ENCODE measurements around the gene EEF1A2. TPM values are rescaled to one million over a fixed set of nuclear protein-coding genes. Genes with fewer than 3 reads are reported as not detected.

EEF1A2 gene
- total and polyA plus RNA-seq, 4 donors, result 0.05 to 0.12 TPM; not detected in 2

DNA sequence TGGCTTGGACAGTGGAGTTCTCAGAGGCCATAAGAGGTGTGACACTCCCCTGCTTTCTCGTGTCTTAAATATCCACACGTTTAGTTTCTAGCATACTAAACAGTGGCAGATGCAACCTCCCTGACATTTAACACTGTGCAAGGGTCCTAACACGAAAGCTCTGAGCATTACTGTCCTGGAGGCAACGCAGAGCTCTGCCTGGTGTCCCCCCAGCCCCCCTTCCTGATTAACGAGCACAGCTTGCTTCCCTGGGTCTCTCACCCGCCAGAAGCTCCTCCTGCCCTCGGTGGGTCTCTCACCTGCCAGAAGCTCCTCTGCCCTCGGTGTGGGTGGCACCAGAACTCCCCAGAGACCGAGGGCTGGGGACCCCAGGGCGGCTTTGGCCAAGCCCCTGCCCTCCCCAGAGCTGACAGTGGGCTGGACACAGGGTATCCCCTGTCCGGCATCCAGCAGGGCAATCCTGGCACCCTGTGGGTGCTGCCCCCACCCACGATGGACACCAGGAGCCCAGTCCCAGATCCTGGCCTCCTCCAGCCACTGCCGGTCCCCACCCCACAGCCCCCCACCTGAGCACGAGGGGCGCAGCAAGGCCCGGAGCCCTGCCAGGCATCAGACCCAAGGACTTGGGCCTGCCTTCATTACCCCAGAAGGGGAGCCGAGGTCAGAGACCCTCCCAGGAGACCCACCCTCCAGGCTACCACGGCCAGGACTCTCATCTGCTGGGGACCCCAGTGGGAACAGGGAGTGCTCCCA is 14.1 kb downstream of the EEF1A2 start (continued):
- TF ChIP-seq, protein P1, sequence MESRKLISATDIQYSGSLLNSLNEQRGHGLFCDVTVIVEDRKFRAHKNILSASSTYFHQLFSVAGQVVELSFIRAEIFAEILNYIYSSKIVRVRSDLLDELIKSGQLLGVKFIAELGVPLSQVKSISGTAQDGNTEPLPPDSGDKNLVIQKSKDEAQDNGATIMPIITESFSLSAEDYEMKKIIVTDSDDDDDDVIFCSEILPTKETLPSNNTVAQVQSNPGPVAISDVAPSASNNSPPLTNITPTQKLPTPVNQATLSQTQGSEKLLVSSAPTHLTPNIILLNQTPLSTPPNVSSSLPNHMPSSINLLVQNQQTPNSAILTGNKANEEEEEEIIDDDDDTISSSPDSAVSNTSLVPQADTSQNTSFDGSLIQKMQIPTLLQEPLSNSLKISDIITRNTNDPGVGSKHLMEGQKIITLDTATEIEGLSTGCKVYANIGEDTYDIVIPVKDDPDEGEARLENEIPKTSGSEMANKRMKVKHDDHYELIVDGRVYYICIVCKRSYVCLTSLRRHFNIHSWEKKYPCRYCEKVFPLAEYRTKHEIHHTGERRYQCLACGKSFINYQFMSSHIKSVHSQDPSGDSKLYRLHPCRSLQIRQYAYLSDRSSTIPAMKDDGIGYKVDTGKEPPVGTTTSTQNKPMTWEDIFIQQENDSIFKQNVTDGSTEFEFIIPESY (IDR thresholded peaks at IDR 0.05), result no peak
- TF ChIP-seq FOXA2 (IDR thresholded peaks at IDR 0.05) (no peak), TAF1 (conservative IDR thresholded peaks at IDR 0.05) (no peak)

DNA sequence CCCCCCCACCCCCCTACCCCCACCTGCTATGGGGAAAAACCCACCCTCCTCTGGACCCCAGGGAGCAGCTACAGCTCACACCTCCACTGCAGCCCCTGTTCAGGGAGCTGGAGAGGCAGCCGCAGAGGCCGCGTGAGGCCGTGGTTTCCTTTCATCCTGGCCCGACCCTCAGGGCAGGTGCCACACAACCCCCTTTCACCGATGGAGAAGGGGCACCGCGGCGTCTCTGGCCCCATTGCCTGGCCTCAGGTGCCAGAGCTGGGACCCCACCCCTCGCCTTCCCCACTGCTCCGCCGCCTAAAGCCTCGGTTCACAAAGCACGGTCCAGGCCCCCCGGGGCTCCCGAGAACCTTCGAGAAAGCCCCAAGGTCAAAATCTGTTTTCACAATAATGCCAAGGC is 14.6 kb downstream of the EEF1A2 start:
- DNase-seq (ENCODE audit: low spot score), result no peak

DNA sequence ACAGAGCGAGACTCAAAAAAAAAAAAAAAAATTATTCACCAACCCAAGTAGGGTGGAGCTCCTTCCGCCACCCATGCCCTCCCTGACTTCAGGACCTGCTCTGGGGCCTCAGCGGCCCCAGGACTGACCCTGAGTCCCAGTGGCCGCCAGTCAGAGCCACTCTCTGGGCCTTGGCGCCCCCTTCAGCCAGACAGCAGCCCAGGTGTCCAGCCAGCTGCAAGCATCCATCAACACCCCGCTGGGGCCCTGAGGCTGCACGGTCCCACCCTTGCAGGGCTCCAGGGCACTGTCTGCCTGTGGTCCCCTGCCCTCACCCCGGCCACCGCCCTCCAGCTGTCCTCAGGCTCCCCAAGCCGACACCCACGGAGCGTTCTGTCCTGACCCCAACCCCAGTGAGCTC is 15.0 kb downstream of the EEF1A2 start:
- Histone ChIP-seq H3K4me1 (ENCODE audit: control insufficient read depth in 4 of 4, insufficient read depth in 4 of 4, low read length in 3 of 4) (peaks cover 0 to 6% (median 0%) of the 10 kb centered on the region in 4 donors), H3K4me3 (ENCODE audit: low read depth in 1 of 3, low read length in 3 of 3) (no peak overlapping the region), H3K27me3 (ENCODE audit: control insufficient read depth in 4 of 4, insufficient read depth in 4 of 4, low read length in 3 of 4) (peaks cover 2 to 12% (median 6%) of the 10 kb centered on the region in 4 donors), H3K9ac (ENCODE audit: low read depth in 1 of 2, low read length in 2 of 2) (no peak overlapping the region), H3K9me3 (ENCODE audit: control insufficient read depth in 4 of 4, low read length in 3 of 4) (peaks cover 0 to 2% (median 0%) of the 10 kb centered on the region in 4 donors), H3K36me3 (ENCODE audit: control insufficient read depth in 4 of 4, insufficient read depth in 3 of 4, low read depth in 1 of 4, low read length in 3 of 4) (no peaks in the 10 kb centered on the region), H3K27ac (ENCODE audit: low read depth in 1 of 2, low read length in 2 of 2) (no peak overlapping the region)
- no peak for DNase-seq (ENCODE audit: low spot score)
- 69% methylated on average over 12 of the region's 12 CpGs for WGBS
- TF ChIP-seq, protein P2, sequence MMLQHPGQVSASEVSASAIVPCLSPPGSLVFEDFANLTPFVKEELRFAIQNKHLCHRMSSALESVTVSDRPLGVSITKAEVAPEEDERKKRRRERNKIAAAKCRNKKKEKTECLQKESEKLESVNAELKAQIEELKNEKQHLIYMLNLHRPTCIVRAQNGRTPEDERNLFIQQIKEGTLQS (IDR thresholded peaks at IDR 0.05), result no peak
- TF ChIP-seq, protein P3, sequence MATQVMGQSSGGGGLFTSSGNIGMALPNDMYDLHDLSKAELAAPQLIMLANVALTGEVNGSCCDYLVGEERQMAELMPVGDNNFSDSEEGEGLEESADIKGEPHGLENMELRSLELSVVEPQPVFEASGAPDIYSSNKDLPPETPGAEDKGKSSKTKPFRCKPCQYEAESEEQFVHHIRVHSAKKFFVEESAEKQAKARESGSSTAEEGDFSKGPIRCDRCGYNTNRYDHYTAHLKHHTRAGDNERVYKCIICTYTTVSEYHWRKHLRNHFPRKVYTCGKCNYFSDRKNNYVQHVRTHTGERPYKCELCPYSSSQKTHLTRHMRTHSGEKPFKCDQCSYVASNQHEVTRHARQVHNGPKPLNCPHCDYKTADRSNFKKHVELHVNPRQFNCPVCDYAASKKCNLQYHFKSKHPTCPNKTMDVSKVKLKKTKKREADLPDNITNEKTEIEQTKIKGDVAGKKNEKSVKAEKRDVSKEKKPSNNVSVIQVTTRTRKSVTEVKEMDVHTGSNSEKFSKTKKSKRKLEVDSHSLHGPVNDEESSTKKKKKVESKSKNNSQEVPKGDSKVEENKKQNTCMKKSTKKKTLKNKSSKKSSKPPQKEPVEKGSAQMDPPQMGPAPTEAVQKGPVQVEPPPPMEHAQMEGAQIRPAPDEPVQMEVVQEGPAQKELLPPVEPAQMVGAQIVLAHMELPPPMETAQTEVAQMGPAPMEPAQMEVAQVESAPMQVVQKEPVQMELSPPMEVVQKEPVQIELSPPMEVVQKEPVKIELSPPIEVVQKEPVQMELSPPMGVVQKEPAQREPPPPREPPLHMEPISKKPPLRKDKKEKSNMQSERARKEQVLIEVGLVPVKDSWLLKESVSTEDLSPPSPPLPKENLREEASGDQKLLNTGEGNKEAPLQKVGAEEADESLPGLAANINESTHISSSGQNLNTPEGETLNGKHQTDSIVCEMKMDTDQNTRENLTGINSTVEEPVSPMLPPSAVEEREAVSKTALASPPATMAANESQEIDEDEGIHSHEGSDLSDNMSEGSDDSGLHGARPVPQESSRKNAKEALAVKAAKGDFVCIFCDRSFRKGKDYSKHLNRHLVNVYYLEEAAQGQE (IDR thresholded peaks at IDR 0.05), result no peak
- TF ChIP-seq HNF4G (IDR thresholded peaks at IDR 0.05) (no peak), RAD21 (IDR thresholded peaks at IDR 0.05) (no peak), EGR1 (IDR thresholded peaks at IDR 0.05; ENCODE audit: low read depth in 2 of 2) (no peak), HNF4A (conservative IDR thresholded peaks at IDR 0.05) (no peak), JUND (IDR thresholded peaks at IDR 0.05) (no peak)
- TF ChIP-seq, protein P1 (IDR thresholded peaks at IDR 0.05), result no peak

More for the DNA sequence above, 14.6 kb downstream of the EEF1A2 start:
- Histone ChIP-seq H3K36me3 (ENCODE audit: control insufficient read depth in 4 of 4, insufficient read depth in 3 of 4, low read depth in 1 of 4, low read length in 3 of 4) (no peaks in the 10 kb centered on the region), H3K4me3 (ENCODE audit: low read depth in 1 of 3, low read length in 3 of 3) (no peak overlapping the region), H3K9me3 (ENCODE audit: control insufficient read depth in 4 of 4, low read length in 3 of 4) (peaks cover 0 to 2% (median 0%) of the 10 kb centered on the region in 4 donors), H3K4me1 (ENCODE audit: control insufficient read depth in 4 of 4, insufficient read depth in 4 of 4, low read length in 3 of 4) (peaks cover 0 to 6% (median 0%) of the 10 kb centered on the region in 4 donors), H3K9ac (ENCODE audit: low read depth in 1 of 2, low read length in 2 of 2) (no peak overlapping the region), H3K27ac (ENCODE audit: low read depth in 1 of 2, low read length in 2 of 2) (no peak overlapping the region), H3K27me3 (ENCODE audit: control insufficient read depth in 4 of 4, insufficient read depth in 4 of 4, low read length in 3 of 4) (peaks cover 2 to 9% (median 7%) of the 10 kb centered on the region in 4 donors)
- WGBS, result 55% methylated on average over 17 of the region's 17 CpGs
- TF ChIP-seq FOXA1 (IDR thresholded peaks at IDR 0.05), result no peak
